Myocyte (in vitro differentiated cells): ENCODE results near the gene F2. TPM values are rescaled to one million over a fixed set of nuclear protein-coding genes. Genes with fewer than 3 reads are reported as not detected.

Experiments used
- DNase-seq: peaks from one replicate; pipeline ENCODE4 v3.0.0-alpha.2; 2012; ENCODE audit warnings: low read depth
- microRNA-seq: library from miRNA; unstranded; fragments of <30 nt; microRNA quantifications from one replicate; pipeline ENCODE4, GENCODE V29; 2016
- total RNA-seq: library from RNA; depleted of rRNA; stranded (reverse); fragments of >200 nt; gene quantifications from 2 replicates; pipeline ENCODE4 v1.2.3, GENCODE V29; 2014

Gene F2
- total RNA-seq, 1 donor from 2014 or later, result not detected

DNA sequence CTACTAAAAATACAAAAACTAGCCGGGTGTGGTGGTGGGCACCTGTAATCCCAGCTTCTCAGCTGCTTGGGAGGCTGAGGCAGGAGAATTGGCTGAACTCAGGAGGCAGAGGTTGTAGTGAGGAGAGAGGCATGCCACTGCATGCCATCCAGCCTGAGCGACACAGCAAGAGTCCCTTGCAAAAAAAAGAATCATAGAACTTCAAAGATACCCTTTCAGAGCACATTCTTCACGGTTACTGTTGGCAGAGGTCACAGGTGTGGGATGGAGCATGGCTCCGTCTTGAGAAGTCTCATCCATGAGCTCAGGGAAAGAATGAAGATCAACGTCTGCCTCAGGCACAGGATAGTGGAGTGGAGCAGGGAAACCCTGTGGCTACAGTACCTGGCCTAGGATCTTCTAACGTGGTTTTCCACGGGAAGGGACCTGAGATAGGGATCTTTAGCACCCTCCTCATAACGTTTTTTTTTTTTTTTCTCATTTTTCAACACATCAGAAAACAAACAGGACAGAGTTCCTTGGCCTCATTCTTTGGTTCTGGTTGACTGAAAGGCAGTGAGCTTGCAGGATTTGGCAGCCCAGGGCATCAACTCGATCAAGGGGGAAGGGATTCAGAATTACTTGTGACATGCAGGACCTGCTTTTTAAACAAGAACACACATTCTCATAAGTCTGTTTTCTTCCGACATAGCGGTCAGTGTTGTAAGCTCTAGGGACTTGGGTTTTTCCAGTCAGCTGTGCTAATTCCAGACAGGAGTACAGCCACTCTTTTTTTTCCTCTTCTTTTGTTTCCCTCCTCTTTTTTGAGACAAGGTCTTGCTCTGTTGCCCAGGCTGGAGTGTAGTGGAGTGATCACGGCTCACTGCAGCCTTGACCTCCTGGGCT is 22.8 kb downstream of the F2 start:
- DNase-seq, result no peak

DNA sequence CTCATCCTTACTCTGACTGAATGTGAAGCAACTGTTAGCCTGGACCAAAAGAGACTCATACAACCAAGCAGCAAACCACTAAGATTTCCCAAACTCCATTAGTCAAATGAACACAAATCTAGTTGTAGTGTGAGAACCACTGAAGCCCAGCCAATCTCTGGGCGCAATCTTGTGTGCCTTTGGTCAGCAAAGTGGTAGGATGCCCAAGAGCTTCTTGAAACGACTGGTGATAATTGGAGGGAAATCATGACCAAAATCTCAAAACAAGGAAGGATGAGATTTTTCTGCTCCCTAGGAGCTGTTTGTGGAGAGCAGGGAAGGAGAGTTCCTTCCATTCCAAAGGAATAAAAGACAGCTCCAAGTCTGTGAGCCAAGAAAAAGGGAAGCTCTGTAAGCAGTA is 24.0 kb downstream of the F2 start:
- DNase-seq, result no peak

DNA sequence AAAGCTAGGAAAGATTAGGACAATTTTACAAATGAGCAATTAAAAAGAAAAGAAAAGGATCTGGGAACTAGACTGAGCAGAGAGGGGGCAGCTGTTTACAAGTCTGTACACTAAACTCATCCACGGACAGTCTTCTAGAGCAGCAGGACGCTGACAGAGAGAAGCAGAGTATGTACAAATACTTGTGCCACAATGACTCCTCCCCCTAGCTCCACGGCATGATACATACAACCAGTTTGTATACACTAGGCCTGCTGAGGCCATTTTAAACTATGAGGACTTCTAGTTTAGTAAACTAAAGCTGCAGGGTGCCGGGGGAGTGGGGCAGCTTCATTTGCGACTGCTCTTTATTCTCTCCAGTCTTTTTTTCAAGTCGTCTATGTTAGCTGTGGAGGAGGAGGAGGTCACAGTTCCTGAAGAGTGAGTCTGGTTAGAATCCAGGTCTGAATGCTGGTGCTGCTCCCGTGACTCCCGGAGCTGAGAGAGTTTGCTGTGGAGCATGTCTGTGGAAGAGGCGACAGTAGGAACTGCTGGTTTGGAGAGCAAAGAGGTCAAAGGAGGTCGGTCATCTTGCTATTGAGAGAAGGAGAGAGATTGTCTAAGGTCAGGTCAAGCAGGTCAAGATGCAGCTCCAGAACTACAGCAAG is 24.8 kb downstream of the F2 start:
- DNase-seq, result no peak

DNA sequence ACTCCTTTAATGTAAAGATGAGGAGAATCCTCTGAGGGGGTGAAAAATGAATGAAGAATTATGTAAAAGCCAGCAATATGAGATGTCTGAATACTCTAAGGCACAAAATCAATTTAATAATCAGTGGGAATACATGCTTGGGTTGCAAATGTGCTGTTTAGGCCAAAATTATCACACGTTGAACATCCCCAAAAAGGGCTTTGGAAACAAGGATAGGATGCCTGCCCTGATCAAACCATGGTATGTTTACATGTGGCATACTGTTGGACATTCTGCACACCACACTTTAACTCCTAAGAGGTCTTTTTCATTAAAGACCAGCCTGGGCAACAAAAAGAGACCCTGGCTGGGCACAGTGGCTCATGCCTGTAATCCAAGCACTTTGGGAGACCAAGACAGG is 26.3 kb downstream of the F2 start:
- no peak for DNase-seq

DNA sequence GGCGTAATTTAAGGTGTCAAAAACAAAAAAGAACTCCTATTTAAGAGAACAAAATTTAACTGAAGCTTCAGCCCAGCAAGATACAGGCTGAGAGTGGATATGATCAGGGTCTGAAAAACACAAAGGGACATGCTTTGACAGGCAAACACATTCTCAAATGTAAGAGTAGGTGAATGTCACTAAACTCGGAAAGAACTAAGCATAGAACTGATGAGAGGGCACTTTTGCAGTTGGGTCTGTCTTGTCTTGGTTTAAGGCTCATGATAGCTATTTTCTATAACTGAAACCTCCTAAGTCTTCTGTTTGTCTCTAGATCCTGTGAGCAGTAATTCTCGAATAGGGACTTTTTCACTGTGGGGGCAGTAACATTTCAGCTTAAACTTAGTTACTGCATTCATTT is 27.0 kb downstream of the F2 start:
- no peak for DNase-seq

DNA sequence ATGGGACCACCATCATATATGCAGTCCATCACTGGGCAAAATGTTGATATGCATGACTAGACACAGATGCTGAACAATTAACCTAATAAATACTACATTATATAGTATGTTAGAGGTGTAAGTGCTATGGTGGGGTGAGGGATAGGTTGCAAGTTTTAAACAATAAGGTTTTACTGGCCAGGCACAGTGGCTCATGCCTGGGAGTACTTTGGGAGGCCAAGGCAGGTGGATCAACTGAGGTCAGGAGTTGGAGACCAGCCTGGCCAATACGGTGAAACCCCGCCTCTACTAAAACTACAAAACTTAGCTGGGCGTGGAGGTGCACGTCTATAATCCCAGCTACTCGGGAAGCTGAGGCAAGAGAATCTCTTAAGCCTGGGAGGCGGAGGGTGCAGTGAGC is 28.1 kb downstream of the F2 start:
- DNase-seq, result no peak

DNA sequence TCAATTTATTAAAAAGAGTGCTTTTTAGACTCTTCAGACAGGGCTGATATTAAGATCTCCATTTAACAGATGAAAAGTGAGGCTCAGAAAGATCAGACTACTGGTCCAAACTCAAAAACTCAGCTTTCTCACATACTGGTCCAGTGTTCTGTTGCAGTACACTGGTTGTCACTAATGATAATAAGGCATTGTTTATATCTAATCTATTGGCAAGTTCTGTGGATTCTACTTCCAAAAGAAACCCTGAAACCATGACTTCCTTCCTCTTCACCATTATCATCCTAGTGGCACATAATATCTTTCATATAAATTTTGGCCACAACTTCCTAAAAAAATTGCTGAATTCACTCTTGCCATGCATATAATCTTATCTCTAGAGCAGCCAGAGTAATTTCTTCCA is 36.9 kb downstream of the F2 start:
- DNase-seq, result no peak

DNA sequence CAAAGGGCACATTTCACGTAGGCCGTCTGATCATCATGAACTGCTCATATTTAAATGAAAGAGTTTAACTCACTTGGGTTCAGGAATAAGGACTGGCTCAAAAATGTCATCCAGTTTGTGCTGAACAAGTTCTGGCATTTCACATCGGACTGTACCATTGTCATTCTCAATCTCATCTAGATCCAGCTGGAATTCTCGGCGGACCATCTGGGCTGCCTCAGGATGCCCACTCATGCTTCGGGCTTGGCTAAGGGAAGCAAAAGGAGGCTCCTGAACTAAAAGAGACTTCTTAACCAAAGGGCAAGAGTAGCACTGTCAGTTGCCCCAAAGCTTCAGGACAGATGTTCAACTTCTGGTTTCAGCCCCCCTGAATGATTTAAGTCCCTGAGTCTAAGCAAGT is 40.2 kb downstream of the F2 start:
- DNase-seq, result no peak

DNA sequence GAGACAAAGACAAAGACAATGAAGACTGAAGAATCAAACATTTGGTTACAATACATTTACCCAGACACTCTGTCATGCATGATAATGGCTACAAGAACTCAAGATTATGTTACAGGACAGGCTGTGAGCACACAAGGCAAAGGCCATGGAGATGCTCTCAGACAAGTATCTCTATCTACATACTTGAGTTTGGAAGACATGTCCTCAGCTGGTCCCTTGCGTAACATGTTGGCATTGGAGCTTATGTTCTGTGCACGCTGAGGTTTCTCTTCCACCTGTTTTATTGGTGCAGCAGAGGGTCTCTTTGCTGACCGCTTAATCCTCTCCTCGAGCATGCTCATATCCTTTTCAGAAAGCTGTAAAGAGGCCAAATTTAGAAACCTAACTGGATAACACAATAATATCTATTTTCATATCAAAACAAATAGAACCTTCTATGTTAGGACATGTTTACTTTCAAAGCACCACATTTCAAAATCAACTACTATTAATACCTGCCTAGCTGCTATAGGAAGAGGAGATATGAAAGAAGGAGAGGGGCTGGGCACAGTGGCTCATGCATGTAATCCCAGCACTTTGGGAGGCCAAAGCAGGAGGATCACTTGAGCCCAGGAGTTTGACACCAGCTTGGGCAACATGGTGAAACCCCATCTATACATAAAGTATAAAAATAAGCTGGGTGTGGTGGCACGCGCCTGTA is 41.6 kb downstream of the F2 start:
- peak; percentile 35 for DNase-seq

DNA sequence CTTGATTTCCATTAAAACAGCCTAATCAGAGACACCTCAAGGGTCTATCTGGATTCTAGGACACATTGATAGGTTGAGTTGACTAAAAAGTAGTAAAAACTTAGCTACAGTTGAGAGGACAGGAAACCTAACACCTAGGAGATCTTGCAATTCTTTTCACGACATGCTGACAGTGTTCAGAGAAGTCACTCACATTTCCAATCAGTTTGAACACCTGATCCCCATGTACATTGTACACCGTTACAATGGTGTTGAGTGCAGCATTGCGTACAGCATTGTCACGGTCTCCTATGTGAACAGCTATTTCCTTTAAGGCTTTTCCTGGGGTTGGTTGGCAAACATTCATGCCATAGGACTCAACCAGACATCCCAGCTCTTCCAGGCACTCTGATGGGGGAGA is 42.8 kb downstream of the F2 start:
- no peak for DNase-seq

DNA sequence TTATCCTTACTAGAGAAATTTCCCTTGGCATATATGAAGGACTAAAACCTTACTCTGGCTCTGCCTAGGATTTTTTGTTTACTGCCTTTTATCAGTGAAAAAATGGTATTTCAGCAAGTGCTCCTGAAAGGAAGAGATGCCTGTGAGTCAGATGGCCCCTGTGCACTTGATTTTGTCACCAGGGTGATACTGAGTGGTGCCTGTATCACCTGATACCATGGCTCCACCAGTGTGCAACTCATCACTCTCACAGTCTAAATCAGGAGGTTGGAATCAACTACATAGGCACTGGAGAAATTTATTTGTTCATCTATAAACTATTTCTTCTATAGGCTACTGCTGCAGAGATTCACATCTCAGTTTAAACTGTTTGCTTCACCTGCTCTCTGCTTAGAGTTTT is 43.2 kb downstream of the F2 start:
- DNase-seq, result no peak

DNA sequence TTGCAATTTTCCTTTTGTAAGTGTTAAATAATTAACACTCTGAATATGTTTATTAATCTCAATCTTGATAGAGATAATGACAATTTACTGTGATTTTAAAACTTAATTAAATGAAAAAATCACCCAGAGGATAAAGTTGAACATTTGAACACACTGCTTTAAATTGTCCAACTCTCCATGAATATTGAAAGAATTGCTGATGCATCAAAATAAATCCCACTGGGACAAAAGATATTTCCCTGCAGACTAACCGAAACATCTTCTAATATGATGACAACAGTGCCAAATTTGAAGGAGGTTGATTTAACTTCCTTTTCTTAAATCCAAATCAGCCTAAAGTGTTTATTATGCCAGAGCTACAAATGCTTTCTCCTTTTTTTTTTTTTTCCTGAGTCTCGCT is 47.6 kb downstream of the F2 start:
- DNase-seq, result no peak

DNA sequence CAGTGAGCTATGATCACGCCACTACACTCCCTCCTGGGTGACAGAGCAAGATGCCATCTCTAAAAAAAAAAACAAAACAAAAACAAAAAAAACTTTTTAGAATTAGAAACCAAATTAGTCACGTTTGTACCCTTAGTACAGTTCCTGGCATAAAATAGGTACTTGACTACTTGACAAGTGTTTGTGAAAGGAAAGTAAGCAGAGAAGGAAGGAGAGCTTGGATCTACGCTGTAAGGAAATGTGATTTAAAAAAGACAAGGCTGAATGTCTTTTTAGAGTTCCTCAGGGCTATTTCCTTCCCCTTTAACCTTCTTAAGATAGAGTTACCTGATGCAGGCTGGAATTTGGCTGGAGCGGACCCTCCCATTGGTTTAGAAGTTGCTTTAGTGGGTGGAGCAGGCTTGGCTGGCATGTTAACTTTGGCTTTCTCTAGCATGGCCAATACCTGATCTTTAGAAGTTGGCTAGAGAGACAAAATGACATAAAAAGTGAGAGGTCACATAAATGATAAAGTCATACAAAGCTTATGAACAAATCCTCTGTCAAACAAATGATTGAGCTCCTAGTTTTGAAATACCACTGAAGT is 50.7 kb downstream of the F2 start:
- DNase-seq, result no peak

DNA sequence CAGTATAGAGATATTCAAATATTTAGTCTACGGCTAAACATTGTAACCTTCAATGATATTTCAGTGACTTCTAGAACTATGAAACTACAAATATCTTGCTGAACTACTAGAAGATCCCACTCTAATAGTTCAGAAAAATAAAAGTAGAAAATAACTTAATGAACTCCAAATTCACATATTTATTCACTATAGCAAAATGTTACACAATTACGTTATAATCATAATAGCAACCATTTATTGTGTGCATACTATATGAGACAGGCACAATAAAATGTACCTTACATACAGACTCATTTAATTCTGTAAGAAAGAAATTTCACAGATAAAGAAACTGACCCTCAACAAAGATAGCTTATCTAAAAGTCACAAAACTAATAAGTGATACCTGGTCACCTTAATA is 57.9 kb downstream of the F2 start:
- DNase-seq, result no peak

DNA sequence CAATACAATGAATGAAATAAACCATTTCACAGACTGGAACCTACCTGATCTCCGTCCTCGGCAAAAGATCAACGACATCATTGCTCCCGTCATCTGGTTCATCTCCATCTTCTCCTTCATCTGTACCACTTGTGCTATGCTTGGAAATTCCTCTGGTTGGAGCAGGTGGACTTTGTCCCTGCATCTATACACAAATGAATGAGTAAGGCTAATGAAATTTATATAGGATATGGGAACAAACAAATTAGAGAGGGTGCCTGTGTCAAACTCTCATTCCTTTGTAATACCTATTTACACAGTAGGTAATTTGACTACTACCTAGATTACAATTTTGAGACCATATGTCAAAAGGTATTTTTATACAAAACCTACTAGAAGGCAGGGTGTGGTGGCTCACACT is 59.4 kb downstream of the F2 start:
- DNase-seq, result no peak

Small RNA genes within 50 kb of the gene (microRNA-seq; reads per million reads assigned to microRNA genes)
- 0.97 reads per million for gene MIR5582

Other genes with a start within 250 kb of the F2 start
- gene AMBRA1, start 125.2 kb upstream of the F2 start, total RNA-seq, result 18.7 and 30.9 TPM in 2 replicates
- 2.7 and 4.3 TPM in 2 replicates for gene HARBI1, start 102.0 kb upstream of the F2 start, total RNA-seq
- gene ATG13, start 101.7 kb upstream of the F2 start, total RNA-seq, result 61.4 and 68.2 TPM in 2 replicates
- 27.3 and 31.0 TPM in 2 replicates for gene ARHGAP1, start 18.6 kb upstream of the F2 start, total RNA-seq
- 8.8 and 10.3 TPM in 2 replicates for gene ZNF408, start 18.2 kb upstream of the F2 start, total RNA-seq
- 63.8 and 68.0 TPM in 2 replicates for gene CKAP5, start 127.1 kb downstream of the F2 start, total RNA-seq
- 7.6 and 9.6 TPM in 2 replicates for gene LRP4, start 199.3 kb downstream of the F2 start, total RNA-seq
- 20.2 and 22.0 TPM in 2 replicates for gene CSTPP1, start 217.5 kb downstream of the F2 start, total RNA-seq